Ovary (tissue), 3 donors: ENCODE data around the gene MALL.

Experiments used
- EP300 ChIP-seq: sonication (generic); formaldehyde crosslinking; IDR thresholded peaks from one replicate; pipeline ENCODE4 v1.6.1; 2017; ENCODE audit warnings: antibody characterized with exemption
- TF ChIP-seq, protein P1 (sequence below), 3 donors: fragments of 450-650 bp in 2 of 3; fragments of 200-600 bp in 1 of 3; IDR thresholded peaks; one replicate each; pipeline versions ENCODE4 v1.5.1 to v1.8.0; 2016 to 2022; ENCODE audit warnings: antibody characterized with exemption in 3 of 3, mild to moderate bottlenecking in 1 of 3
- donor health status: DM: no; HTN: no; CAD: no.

DNA sequence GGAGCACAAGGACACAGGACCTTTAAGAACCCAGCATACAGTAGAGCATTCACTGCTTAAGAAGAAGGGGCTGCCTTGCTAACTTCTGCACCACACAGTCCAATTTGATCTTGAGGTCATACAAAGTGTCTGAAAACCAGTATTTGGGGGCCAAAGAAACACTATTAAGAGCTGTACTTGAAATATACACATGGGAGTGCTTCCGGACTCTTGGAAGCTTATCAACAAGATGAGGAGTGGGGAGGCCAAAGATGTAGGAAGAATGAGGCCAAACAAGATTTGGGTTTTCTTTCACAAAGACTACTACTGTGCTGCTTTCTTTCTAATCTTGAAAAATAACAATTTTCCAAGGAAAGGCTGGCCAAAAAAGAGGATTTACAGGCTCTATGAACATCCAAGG is 24.8 kb upstream of the MALL start:
- TF ChIP-seq, protein P1, sequence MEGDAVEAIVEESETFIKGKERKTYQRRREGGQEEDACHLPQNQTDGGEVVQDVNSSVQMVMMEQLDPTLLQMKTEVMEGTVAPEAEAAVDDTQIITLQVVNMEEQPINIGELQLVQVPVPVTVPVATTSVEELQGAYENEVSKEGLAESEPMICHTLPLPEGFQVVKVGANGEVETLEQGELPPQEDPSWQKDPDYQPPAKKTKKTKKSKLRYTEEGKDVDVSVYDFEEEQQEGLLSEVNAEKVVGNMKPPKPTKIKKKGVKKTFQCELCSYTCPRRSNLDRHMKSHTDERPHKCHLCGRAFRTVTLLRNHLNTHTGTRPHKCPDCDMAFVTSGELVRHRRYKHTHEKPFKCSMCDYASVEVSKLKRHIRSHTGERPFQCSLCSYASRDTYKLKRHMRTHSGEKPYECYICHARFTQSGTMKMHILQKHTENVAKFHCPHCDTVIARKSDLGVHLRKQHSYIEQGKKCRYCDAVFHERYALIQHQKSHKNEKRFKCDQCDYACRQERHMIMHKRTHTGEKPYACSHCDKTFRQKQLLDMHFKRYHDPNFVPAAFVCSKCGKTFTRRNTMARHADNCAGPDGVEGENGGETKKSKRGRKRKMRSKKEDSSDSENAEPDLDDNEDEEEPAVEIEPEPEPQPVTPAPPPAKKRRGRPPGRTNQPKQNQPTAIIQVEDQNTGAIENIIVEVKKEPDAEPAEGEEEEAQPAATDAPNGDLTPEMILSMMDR (IDR thresholded peaks at IDR 0.05) = no peak
- TF ChIP-seq EP300 = no peak
